ENCODE data around the gene CAMK1G.

CAMK1G gene

DNA sequence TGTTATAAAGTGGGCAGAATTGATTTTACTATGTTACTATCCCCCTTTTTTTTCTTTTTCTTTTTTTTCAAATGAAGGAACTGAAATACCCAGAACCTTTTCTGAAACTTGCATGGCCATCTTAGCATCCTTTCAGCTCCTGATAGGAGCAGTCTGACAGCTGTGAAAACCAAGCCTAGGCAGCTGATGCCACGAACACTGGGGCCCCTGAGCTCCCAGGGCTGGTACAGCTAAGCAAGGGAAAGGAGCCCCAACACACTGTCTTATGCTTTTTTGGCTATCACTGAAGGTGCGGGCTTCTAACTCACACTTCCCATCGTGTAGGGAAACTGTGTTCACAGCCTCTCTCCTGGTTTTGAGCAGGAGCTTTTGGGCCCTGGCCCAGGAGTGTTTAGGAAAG lies 23.0 kb upstream of the CAMK1G start:
- TF ChIP-seq, protein P1, sequence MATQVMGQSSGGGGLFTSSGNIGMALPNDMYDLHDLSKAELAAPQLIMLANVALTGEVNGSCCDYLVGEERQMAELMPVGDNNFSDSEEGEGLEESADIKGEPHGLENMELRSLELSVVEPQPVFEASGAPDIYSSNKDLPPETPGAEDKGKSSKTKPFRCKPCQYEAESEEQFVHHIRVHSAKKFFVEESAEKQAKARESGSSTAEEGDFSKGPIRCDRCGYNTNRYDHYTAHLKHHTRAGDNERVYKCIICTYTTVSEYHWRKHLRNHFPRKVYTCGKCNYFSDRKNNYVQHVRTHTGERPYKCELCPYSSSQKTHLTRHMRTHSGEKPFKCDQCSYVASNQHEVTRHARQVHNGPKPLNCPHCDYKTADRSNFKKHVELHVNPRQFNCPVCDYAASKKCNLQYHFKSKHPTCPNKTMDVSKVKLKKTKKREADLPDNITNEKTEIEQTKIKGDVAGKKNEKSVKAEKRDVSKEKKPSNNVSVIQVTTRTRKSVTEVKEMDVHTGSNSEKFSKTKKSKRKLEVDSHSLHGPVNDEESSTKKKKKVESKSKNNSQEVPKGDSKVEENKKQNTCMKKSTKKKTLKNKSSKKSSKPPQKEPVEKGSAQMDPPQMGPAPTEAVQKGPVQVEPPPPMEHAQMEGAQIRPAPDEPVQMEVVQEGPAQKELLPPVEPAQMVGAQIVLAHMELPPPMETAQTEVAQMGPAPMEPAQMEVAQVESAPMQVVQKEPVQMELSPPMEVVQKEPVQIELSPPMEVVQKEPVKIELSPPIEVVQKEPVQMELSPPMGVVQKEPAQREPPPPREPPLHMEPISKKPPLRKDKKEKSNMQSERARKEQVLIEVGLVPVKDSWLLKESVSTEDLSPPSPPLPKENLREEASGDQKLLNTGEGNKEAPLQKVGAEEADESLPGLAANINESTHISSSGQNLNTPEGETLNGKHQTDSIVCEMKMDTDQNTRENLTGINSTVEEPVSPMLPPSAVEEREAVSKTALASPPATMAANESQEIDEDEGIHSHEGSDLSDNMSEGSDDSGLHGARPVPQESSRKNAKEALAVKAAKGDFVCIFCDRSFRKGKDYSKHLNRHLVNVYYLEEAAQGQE (IDR thresholded peaks at IDR 0.05; ENCODE audit: insufficient replicate concordance, low read depth) = no peak
- TF ChIP-seq SPI1 (IDR thresholded peaks at IDR 0.05; ENCODE audit: borderline replicate concordance, low read depth) = no peak
- no peak for TF ChIP-seq POLR2AphosphoS5 (IDR thresholded peaks at IDR 0.05; ENCODE audit: low read depth)
- no peak for TF ChIP-seq CTCF (IDR thresholded peaks at IDR 0.05; ENCODE audit: insufficient read depth, low read length)
- TF ChIP-seq GABPA (IDR thresholded peaks at IDR 0.05; ENCODE audit: low read depth) = no peak
- H3K27me3 ChIP-seq (ENCODE audit: insufficient read depth, poor library complexity, severe bottlenecking) = peaks cover 4% of the 10 kb centered on the region
- H3K27ac ChIP-seq (replicated peaks) = no peak overlapping the region
- no peak overlapping the region for H3K4me3 ChIP-seq (replicated peaks; ENCODE audit: insufficient read depth, low read length)
- no peak for DNase-seq (ENCODE audit: low read depth in 1 of 2, low spot score in 1 of 2)

GRCh38 chr1:209560952-209561351 lies 22.6 kb upstream of the CAMK1G start:
- H3K27ac ChIP-seq (replicated peaks) = no peak overlapping the region
- peaks cover 4% of the 10 kb centered on the region for H3K27me3 ChIP-seq (ENCODE audit: insufficient read depth, poor library complexity, severe bottlenecking)
- no peak for TF ChIP-seq POLR2AphosphoS5 (IDR thresholded peaks at IDR 0.05; ENCODE audit: low read depth)
- no peak for TF ChIP-seq CTCF (IDR thresholded peaks at IDR 0.05; ENCODE audit: insufficient read depth, low read length)
- TF ChIP-seq, protein P1 (IDR thresholded peaks at IDR 0.05; ENCODE audit: insufficient replicate concordance, low read depth) = no peak
- no peak for TF ChIP-seq GABPA (IDR thresholded peaks at IDR 0.05; ENCODE audit: low read depth)
- TF ChIP-seq SPI1 (IDR thresholded peaks at IDR 0.05; ENCODE audit: borderline replicate concordance, low read depth) = no peak
- no peak overlapping the region for H3K4me3 ChIP-seq (replicated peaks; ENCODE audit: insufficient read depth, low read length)
- no peak for DNase-seq (ENCODE audit: low read depth in 1 of 2, low spot score in 1 of 2)

DNA sequence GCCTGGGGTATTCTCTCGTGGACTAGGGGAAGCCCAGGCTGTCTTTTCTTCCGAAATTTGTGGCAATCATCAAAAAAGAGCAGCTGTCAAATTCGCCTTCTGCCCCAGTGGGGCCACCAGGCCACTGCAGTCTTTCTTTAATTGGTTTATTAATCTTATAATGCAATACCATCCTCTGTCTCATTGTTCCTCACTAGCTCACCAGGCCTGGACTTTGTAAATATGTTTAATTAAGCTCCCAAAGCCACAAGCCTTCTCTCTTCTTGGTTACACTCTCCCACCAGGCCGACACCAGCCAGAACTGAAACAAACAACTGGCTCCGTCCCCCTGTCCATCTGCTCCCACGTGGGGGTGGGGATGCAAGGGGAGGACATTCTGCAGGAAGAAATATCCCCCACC lies 22.0 kb upstream of the CAMK1G start:
- no peak overlapping the region for H3K27ac ChIP-seq (replicated peaks)
- H3K4me3 ChIP-seq (replicated peaks; ENCODE audit: insufficient read depth, low read length) = no peak overlapping the region
- TF ChIP-seq GABPA (IDR thresholded peaks at IDR 0.05; ENCODE audit: low read depth) (no peak), SPI1 (IDR thresholded peaks at IDR 0.05; ENCODE audit: borderline replicate concordance, low read depth) (no peak), POLR2AphosphoS5 (IDR thresholded peaks at IDR 0.05; ENCODE audit: low read depth) (no peak), CTCF (IDR thresholded peaks at IDR 0.05; ENCODE audit: insufficient read depth, low read length) (no peak)
- TF ChIP-seq, protein P1 (IDR thresholded peaks at IDR 0.05; ENCODE audit: insufficient replicate concordance, low read depth) = no peak
- peaks cover 4% of the 10 kb centered on the region for H3K27me3 ChIP-seq (ENCODE audit: insufficient read depth, poor library complexity, severe bottlenecking)
- DNase-seq (ENCODE audit: low read depth in 1 of 2, low spot score in 1 of 2) = no peak

Data from HL-60 (cell line).